Liver (tissue), 9 donors: Measurements from ENCODE around the gene RELN. TPM values are rescaled to one million over a fixed set of nuclear protein-coding genes. Genes with fewer than 3 reads are reported as not detected.

ENCODE experiments used
- DNase-seq: peaks from one replicate; pipeline ENCODE4 v3.0.0-alpha.2; 2017; ENCODE audit warnings: low spot score
- H3K27ac ChIP-seq, 2 donors: one replicate each; pipeline ENCODE4 v1.7.0; 2013; ENCODE audit warnings: inconsistent platforms in 2 of 2, low read length in 2 of 2, control low read depth in 1 of 2, low read depth in 1 of 2, mild to moderate bottlenecking in 1 of 2
- H3K27me3 ChIP-seq, 4 donors: one replicate each; pipeline versions ENCODE4 v1.6.1 to v1.7.0; 2013; ENCODE audit warnings: low read length in 3 of 4, inconsistent platforms in 1 of 4, mild to moderate bottlenecking in 1 of 4, moderate library complexity in 1 of 4; ENCODE audit not compliant: control insufficient read depth in 4 of 4, insufficient read depth in 4 of 4
- H3K36me3 ChIP-seq, 4 donors: one replicate each; pipeline versions ENCODE4 v1.6.1 to v1.7.0; 2013; ENCODE audit warnings: low read length in 3 of 4, mild to moderate bottlenecking in 3 of 4, low read depth in 1 of 4, moderate library complexity in 1 of 4; ENCODE audit not compliant: control insufficient read depth in 4 of 4, insufficient read depth in 3 of 4
- H3K4me1 ChIP-seq, 4 donors: one replicate each; pipeline versions ENCODE4 v1.6.1 to v1.7.0; 2013; ENCODE audit warnings: low read length in 3 of 4, mild to moderate bottlenecking in 3 of 4, moderate library complexity in 1 of 4; ENCODE audit not compliant: control insufficient read depth in 4 of 4, insufficient read depth in 4 of 4
- H3K4me3 ChIP-seq, 3 donors: one replicate each; pipeline versions ENCODE4 v1.6.1 to v1.7.0; 2013; ENCODE audit warnings: low read length in 3 of 3, control low read depth in 1 of 3, low read depth in 1 of 3, mild to moderate bottlenecking in 1 of 3
- H3K9ac ChIP-seq, 2 donors: one replicate each; pipeline ENCODE4 v1.7.0; 2013; ENCODE audit warnings: low read length in 2 of 2, mild to moderate bottlenecking in 2 of 2, moderate library complexity in 2 of 2, control low read depth in 1 of 2, low read depth in 1 of 2
- H3K9me3 ChIP-seq, 4 donors: one replicate each; pipeline versions ENCODE4 v1.6.1 to v1.7.0; 2013; ENCODE audit warnings: low read length in 3 of 4; ENCODE audit not compliant: control insufficient read depth in 4 of 4
- EGR1 ChIP-seq, 2 donors: IDR thresholded peaks; 2 replicates each; pipeline ENCODE4 v1.6.1; 2016 to 2018; ENCODE audit warnings: antibody characterized with exemption in 2 of 2, low read depth in 2 of 2
- FOXA1 ChIP-seq: IDR thresholded peaks from 2 replicates; pipeline ENCODE4 v1.6.1; 2016; ENCODE audit warnings: antibody characterized with exemption
- FOXA2 ChIP-seq: IDR thresholded peaks from 2 replicates; pipeline ENCODE4 v1.6.1; 2016; ENCODE audit warnings: antibody characterized with exemption
- GABPA ChIP-seq, 2 donors: IDR thresholded peaks in 1 of 2; conservative IDR thresholded peaks in 1 of 2; 2 replicates each; pipeline ENCODE4 v1.6.1; 2016; ENCODE audit warnings: antibody characterized with exemption in 2 of 2, mild to moderate bottlenecking in 1 of 2, moderate library complexity in 1 of 2
- HNF4A ChIP-seq, 2 donors: conservative IDR thresholded peaks; 2 replicates each; pipeline ENCODE4 v1.6.1; 2016; ENCODE audit warnings: antibody characterized with exemption in 2 of 2, mild to moderate bottlenecking in 2 of 2
- RAD21 ChIP-seq, 2 donors: IDR thresholded peaks; 2 replicates each; pipeline ENCODE4 v1.6.1; 2016; ENCODE audit warnings: antibody characterized with exemption in 2 of 2, mild to moderate bottlenecking in 2 of 2
- RXRA ChIP-seq, 2 donors: IDR thresholded peaks; 2 replicates each; pipeline ENCODE4 v1.6.1; 2017 to 2018; ENCODE audit warnings: antibody characterized with exemption in 2 of 2, mild to moderate bottlenecking in 1 of 2
- YY1 ChIP-seq: IDR thresholded peaks from 2 replicates; pipeline ENCODE4 v1.6.1; 2016; ENCODE audit warnings: antibody characterized with exemption, mild to moderate bottlenecking
- WGBS: extraction: QIAGEN DNeasy Blood & Tissue Kit; methylation state at CpG from one replicate; pipeline ENCODE4 v1.1.7; 2013; 5-methylcytosine and 5-hydroxymethylcytosine counted together
- polyA plus RNA-seq, 2 donors: library from polyadenylated mRNA; stranded (reverse) in 1 of 2; unstranded in 1 of 2; fragments of 200-250 nt in 1 of 2; fragments of >200 nt in 1 of 2; fragmentation: Nextera tagmentation in 1 of 2; extraction: Ambion mirVana in 1 of 2; gene quantifications; one replicate each; pipeline versions ENCODE4 v1.2.1 to v1.2.3, GENCODE V29; 2013 to 2015
- total RNA-seq, 2 donors: library from RNA; depleted of rRNA; stranded (reverse); fragments of >200 nt; gene quantifications; one replicate each; pipeline ENCODE4 v1.2.3, GENCODE V29; 2014
- TF ChIP-seq, protein P1 (sequence below): IDR thresholded peaks from 2 replicates; pipeline ENCODE4 v1.6.1; 2016; ENCODE audit warnings: antibody characterized with exemption
- TF ChIP-seq, protein P2 (sequence below): fragments of 150-350 bp; IDR thresholded peaks from 2 replicates; pipeline ENCODE4 v1.5.1; 2017; ENCODE audit warnings: improper control_type of control experiment, low read depth, low read length; ENCODE audit not compliant: missing input control
- TF ChIP-seq, protein P3 (sequence below): IDR thresholded peaks from 2 replicates; pipeline ENCODE4 v1.6.1; 2016; ENCODE audit warnings: antibody characterized with exemption
- TF ChIP-seq, protein P4 (sequence below): IDR thresholded peaks from 2 replicates; pipeline ENCODE4 v1.6.1; 2016; ENCODE audit warnings: antibody characterized with exemption
- donor health status: healthy.
- donor health status: healthy.
- donor health status: healthy.
- donor health status: healthy.
- donor health status: healthy.

Gene RELN
- total and polyA plus RNA-seq, 4 donors: 10.0 to 69.8 (median 28.4) TPM

DNA sequence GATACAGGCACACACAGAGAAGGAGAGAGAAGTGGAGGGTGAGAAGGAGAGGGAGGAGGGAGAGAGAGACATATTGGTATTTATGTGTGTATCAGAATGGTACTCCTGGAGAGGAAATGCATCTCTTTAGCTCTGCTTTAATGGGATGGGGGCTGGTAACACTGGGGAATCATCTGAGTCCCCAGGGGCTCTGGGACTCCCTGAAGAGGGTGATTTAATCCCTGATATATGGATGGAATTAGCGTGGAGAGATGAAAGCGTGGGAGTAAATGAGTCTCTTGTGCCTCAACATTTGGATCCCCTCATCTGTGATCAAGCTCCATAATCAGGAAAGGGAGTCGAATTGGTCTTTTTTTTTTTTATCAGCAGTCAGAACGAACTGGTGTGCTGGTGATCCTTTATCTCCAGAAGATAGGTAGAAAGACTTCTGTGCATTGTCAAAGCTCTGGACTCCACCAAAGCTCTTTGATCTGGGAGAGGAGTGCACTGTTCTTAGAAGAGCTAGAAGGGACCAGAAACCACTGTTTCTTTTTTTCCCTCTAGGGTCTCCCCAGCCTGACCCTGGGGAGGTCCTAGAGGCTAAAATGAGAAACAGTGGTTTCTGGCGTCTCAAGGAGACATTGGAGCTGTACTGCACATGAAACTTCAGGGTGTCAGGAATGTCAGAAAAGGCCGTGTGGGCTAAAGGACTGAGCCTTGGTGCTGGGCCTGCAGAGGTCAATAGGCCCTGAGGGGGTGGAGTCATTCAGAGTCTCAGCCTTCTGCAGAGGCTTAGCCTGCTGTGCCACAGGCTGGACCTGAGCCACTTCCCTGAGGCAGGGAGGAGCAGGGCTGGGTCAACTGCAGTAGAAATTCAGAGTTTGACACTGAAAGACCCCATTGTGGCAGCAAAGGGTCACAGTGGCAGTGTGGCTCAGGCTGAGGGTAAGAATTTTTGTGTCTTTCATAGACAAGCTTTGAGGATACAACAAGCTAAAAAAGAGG lies 309.0 kb downstream of the RELN start:
- Histone ChIP-seq H3K4me3 (no peak overlapping the region), H3K9ac (no peak overlapping the region), H3K27me3 (no peaks in the 10 kb centered on the region), H3K27ac (no peak overlapping the region), H3K4me1 (no peaks in the 10 kb centered on the region), H3K36me3 (no peaks in the 10 kb centered on the region), H3K9me3 (peaks cover 0 to 1% (median 0%) of the 10 kb centered on the region in 4 donors)
- 75% methylated on average over 6 of the region's 6 CpGs for WGBS
- TF ChIP-seq, protein P1, sequence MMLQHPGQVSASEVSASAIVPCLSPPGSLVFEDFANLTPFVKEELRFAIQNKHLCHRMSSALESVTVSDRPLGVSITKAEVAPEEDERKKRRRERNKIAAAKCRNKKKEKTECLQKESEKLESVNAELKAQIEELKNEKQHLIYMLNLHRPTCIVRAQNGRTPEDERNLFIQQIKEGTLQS: no peak
- no peak for TF ChIP-seq FOXA1
- TF ChIP-seq FOXA2: no peak
- TF ChIP-seq HNF4A (conservative IDR thresholded peaks at IDR 0.05): no peak
- no peak for TF ChIP-seq EGR1 (IDR thresholded peaks at IDR 0.05; ENCODE audit: low read depth in 2 of 2)
- TF ChIP-seq, protein P2, sequence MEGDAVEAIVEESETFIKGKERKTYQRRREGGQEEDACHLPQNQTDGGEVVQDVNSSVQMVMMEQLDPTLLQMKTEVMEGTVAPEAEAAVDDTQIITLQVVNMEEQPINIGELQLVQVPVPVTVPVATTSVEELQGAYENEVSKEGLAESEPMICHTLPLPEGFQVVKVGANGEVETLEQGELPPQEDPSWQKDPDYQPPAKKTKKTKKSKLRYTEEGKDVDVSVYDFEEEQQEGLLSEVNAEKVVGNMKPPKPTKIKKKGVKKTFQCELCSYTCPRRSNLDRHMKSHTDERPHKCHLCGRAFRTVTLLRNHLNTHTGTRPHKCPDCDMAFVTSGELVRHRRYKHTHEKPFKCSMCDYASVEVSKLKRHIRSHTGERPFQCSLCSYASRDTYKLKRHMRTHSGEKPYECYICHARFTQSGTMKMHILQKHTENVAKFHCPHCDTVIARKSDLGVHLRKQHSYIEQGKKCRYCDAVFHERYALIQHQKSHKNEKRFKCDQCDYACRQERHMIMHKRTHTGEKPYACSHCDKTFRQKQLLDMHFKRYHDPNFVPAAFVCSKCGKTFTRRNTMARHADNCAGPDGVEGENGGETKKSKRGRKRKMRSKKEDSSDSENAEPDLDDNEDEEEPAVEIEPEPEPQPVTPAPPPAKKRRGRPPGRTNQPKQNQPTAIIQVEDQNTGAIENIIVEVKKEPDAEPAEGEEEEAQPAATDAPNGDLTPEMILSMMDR: no peak
- TF ChIP-seq, protein P3, sequence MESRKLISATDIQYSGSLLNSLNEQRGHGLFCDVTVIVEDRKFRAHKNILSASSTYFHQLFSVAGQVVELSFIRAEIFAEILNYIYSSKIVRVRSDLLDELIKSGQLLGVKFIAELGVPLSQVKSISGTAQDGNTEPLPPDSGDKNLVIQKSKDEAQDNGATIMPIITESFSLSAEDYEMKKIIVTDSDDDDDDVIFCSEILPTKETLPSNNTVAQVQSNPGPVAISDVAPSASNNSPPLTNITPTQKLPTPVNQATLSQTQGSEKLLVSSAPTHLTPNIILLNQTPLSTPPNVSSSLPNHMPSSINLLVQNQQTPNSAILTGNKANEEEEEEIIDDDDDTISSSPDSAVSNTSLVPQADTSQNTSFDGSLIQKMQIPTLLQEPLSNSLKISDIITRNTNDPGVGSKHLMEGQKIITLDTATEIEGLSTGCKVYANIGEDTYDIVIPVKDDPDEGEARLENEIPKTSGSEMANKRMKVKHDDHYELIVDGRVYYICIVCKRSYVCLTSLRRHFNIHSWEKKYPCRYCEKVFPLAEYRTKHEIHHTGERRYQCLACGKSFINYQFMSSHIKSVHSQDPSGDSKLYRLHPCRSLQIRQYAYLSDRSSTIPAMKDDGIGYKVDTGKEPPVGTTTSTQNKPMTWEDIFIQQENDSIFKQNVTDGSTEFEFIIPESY: no peak
- TF ChIP-seq RAD21 (IDR thresholded peaks at IDR 0.05): no peak
- no peak for TF ChIP-seq GABPA (IDR thresholded peaks at IDR 0.05 in 1 of 2, conservative IDR thresholded peaks at IDR 0.05 in 1 of 2)
- no peak for TF ChIP-seq YY1
- TF ChIP-seq, protein P4, sequence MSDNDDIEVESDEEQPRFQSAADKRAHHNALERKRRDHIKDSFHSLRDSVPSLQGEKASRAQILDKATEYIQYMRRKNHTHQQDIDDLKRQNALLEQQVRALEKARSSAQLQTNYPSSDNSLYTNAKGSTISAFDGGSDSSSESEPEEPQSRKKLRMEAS: no peak
- DNase-seq: no peak

DNA sequence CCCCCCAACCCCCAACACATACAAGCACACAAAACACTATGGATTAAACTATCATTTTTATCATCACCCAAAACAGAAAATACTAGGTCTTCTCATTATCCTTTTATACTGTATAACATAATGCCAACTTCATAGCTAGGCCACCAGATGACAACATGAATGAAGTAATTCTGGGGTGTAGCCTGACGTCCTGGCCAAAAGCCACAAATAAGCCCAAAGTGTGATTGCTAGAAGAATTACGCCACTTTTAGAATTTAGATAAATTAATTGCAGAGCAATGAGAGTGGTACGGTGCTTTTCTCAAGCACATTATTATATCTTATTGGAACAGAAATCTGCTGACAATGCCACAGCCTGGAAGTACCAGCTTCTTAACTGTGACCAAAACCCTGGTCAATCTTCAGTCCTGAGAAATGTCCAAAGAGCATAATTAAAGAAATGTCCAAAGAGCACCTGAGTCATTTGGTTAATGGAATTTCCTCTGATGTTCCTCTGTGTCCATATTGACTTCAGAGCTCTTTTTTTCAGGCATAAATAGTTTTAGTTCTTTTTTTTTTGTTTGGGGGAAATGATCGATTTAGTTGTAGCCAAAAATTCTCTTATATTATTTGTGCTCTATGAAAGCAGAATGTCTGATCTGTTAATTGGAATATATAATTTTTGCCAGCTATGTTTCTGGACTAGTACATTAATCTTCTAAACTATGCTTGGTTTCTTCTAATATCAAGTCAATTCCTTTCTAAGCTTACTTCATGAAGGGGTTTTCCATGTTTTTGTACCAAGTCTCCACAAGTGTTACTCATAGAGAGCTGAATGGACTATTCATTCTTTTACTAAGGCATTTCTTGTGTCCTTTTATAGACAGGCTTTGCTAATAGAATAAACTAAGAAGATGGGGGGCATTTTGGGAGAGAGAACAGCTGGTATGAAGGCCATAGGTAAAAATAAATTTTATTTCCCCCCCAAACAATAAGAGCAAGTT lies 310.0 kb downstream of the RELN start:
- TF ChIP-seq YY1 (no peak), EGR1 (IDR thresholded peaks at IDR 0.05; ENCODE audit: low read depth in 2 of 2) (no peak), RXRA (IDR thresholded peaks at IDR 0.05) (no peak)
- TF ChIP-seq, protein P2: no peak
- Histone ChIP-seq H3K4me3 (no peak overlapping the region), H3K9me3 (peaks cover 0 to 1% (median 0%) of the 10 kb centered on the region in 4 donors), H3K9ac (no peak overlapping the region), H3K4me1 (no peaks in the 10 kb centered on the region), H3K27ac (no peak overlapping the region), H3K36me3 (no peaks in the 10 kb centered on the region), H3K27me3 (no peaks in the 10 kb centered on the region)
- WGBS: 87% methylated on average over 4 of the region's 4 CpGs
- DNase-seq: no peak
